ENCODE measurements around the gene ASPSCR1. TPM values are rescaled to one million over a fixed set of nuclear protein-coding genes. Genes with fewer than 3 reads are reported as not detected.

ASPSCR1 gene
- total and polyA plus RNA-seq, 4 donors, result 15.0 to 108 (median 30.4) TPM

- intact Hi-C loops (cut with DNase I), result no loop called here
- ATAC-seq (ENCODE audit: low FRiP score) (no peak), DNase-seq (no peak)
- no peaks in the 10 kb centered on the region for H3K4me1 ChIP-seq (ENCODE audit: control insufficient read depth in 1 of 2, insufficient read depth in 2 of 2, low read length in 2 of 2)
- no peak overlapping the region for H3K27ac ChIP-seq (ENCODE audit: low read depth in 1 of 2, low read length in 2 of 2)
- no peaks in the 10 kb centered on the region for H3K27me3 ChIP-seq (ENCODE audit: control insufficient read depth in 1 of 2, insufficient read depth in 2 of 2, low read length in 1 of 2)
- H3K9me3 ChIP-seq (ENCODE audit: control insufficient read depth, low read length), result no peaks in the 10 kb centered on the region
- 87 to 89% methylated on average over 56 of the region's 56 CpGs for whole genome bisulfite sequencing, 2 donors
- H3K4me3 ChIP-seq (ENCODE audit: low read length in 2 of 2), result no peak overlapping the region
- H3K36me3 ChIP-seq (ENCODE audit: control insufficient read depth in 1 of 2, insufficient read depth in 2 of 2, low read length in 1 of 2), result no peaks in the 10 kb centered on the region
These were observed 36.6 kb upstream of the ASPSCR1 start for GRCh38 chr17:81940538-81941483.

- DNase-seq (peak in 1 of 2 donors; percentile 75), ATAC-seq (ENCODE audit: low FRiP score) (no peak)
- no peaks in the 10 kb centered on the region for H3K4me1 ChIP-seq (ENCODE audit: control insufficient read depth in 1 of 2, insufficient read depth in 2 of 2, low read length in 2 of 2)
- H3K27me3 ChIP-seq (ENCODE audit: control insufficient read depth in 1 of 2, insufficient read depth in 2 of 2, low read length in 1 of 2), result no peaks in the 10 kb centered on the region
- H3K36me3 ChIP-seq (ENCODE audit: control insufficient read depth in 1 of 2, insufficient read depth in 2 of 2, low read length in 1 of 2), result no peaks in the 10 kb centered on the region
- WGBS, 2 donors, result 35 to 36% methylated on average over 30 of the region's 30 CpGs
- H3K9me3 ChIP-seq (ENCODE audit: control insufficient read depth, low read length), result no peaks in the 10 kb centered on the region
- H3K27ac ChIP-seq (ENCODE audit: low read depth in 1 of 2, low read length in 2 of 2), result no peak overlapping the region
- H3K4me3 ChIP-seq (ENCODE audit: low read length in 2 of 2), result no peak overlapping the region
- intact Hi-C loops (cut with DNase I), result no loop called here
These were observed 35.8 kb upstream of the ASPSCR1 start for GRCh38 chr17:81941484-81942166.

GRCh38 chr17:81942167-81942553, 35.3 kb upstream of the ASPSCR1 start:
- H3K4me3 ChIP-seq (ENCODE audit: low read length in 2 of 2), result no peak overlapping the region

GRCh38 chr17:81944858-81945257, 32.6 kb upstream of the ASPSCR1 start:
- no peak for ATAC-seq (ENCODE audit: low FRiP score)
- no peaks in the 10 kb centered on the region for H3K4me1 ChIP-seq (ENCODE audit: control insufficient read depth in 1 of 2, insufficient read depth in 2 of 2, low read length in 2 of 2)
- H3K27ac ChIP-seq (ENCODE audit: low read depth in 1 of 2, low read length in 2 of 2), result no peak overlapping the region
- no peaks in the 10 kb centered on the region for H3K27me3 ChIP-seq (ENCODE audit: control insufficient read depth in 1 of 2, insufficient read depth in 2 of 2, low read length in 1 of 2)
- H3K9me3 ChIP-seq (ENCODE audit: control insufficient read depth, low read length), result no peaks in the 10 kb centered on the region
- no peak overlapping the region for H3K4me3 ChIP-seq (ENCODE audit: low read length in 2 of 2)
- no peak for DNase-seq
- intact Hi-C loops (cut with DNase I), result no loop called here
- no peaks in the 10 kb centered on the region for H3K36me3 ChIP-seq (ENCODE audit: control insufficient read depth in 1 of 2, insufficient read depth in 2 of 2, low read length in 1 of 2)
- WGBS, 2 donors, result 81 to 85% methylated on average over 9 of the region's 9 CpGs

More at GRCh38 chr17:81942167-81942553, 35.3 kb upstream of the ASPSCR1 start:
- Histone ChIP-seq H3K36me3 (ENCODE audit: control insufficient read depth in 1 of 2, insufficient read depth in 2 of 2, low read length in 1 of 2) (no peaks in the 10 kb centered on the region), H3K27me3 (ENCODE audit: control insufficient read depth in 1 of 2, insufficient read depth in 2 of 2, low read length in 1 of 2) (no peaks in the 10 kb centered on the region), H3K27ac (ENCODE audit: low read depth in 1 of 2, low read length in 2 of 2) (no peak overlapping the region), H3K4me1 (ENCODE audit: control insufficient read depth in 1 of 2, insufficient read depth in 2 of 2, low read length in 2 of 2) (no peaks in the 10 kb centered on the region), H3K9me3 (ENCODE audit: control insufficient read depth, low read length) (no peaks in the 10 kb centered on the region)
- intact Hi-C loops (cut with DNase I), result no loop called here
- DNase-seq (no peak), ATAC-seq (ENCODE audit: low FRiP score) (no peak)
- 27 to 36% methylated on average over 11 to 12 of the region's 12 CpGs for WGBS, 2 donors

- Histone ChIP-seq H3K27me3 (ENCODE audit: control insufficient read depth in 1 of 2, insufficient read depth in 2 of 2, low read length in 1 of 2) (no peaks in the 10 kb centered on the region), H3K4me3 (ENCODE audit: low read length in 2 of 2) (no peak within 1 kb of the TSS), H3K27ac (ENCODE audit: low read depth in 1 of 2, low read length in 2 of 2) (no peak within 1 kb of the TSS), H3K36me3 (ENCODE audit: control insufficient read depth in 1 of 2, insufficient read depth in 2 of 2, low read length in 1 of 2) (no peaks in the 10 kb centered on the region), H3K4me1 (ENCODE audit: control insufficient read depth in 1 of 2, insufficient read depth in 2 of 2, low read length in 2 of 2) (no peaks in the 10 kb centered on the region), H3K9me3 (ENCODE audit: control insufficient read depth, low read length) (no peaks in the 10 kb centered on the region)
- ATAC-seq (ENCODE audit: low FRiP score) (no peak), DNase-seq (no peak)
- WGBS, 2 donors, result 87 to 88% methylated on average over 13 of the region's 13 CpGs
- intact Hi-C loops (cut with DNase I), result no loop called here
These were observed 30.2 kb upstream of the ASPSCR1 start, which contains the start of gene MYADML2 for GRCh38 chr17:81947189-81947588. MYADML2 (minus strand) TSS chr17:81947233; CDS start chr17:81941741, 5,492 bp downstream.

- no peaks in the 10 kb centered on the region for H3K9me3 ChIP-seq (ENCODE audit: control insufficient read depth, low read length)
- peak; percentile 56 for ATAC-seq (ENCODE audit: low FRiP score)
- intact Hi-C loops (cut with DNase I), result no loop called here
- no peaks in the 10 kb centered on the region for H3K36me3 ChIP-seq (ENCODE audit: control insufficient read depth in 1 of 2, insufficient read depth in 2 of 2, low read length in 1 of 2)
- no peak overlapping the region for H3K4me3 ChIP-seq (ENCODE audit: low read length in 2 of 2)
- H3K27me3 ChIP-seq (ENCODE audit: control insufficient read depth in 1 of 2, insufficient read depth in 2 of 2, low read length in 1 of 2), result no peaks in the 10 kb centered on the region
- no peaks in the 10 kb centered on the region for H3K4me1 ChIP-seq (ENCODE audit: control insufficient read depth in 1 of 2, insufficient read depth in 2 of 2, low read length in 2 of 2)
- WGBS, 2 donors, result 81 to 85% methylated on average over 17 of the region's 17 CpGs
- no peak for DNase-seq
- H3K27ac ChIP-seq (ENCODE audit: low read depth in 1 of 2, low read length in 2 of 2), result no peak overlapping the region
These were observed 28.6 kb upstream of the ASPSCR1 start for GRCh38 chr17:81948635-81949378.

- intact Hi-C loops (cut with DNase I), result loop anchor here (10.0 kb wide), 1 partner anchor 204 kb away; no protein-coding TSS in a partner anchor
- no peaks in the 10 kb centered on the region for H3K27me3 ChIP-seq (ENCODE audit: control insufficient read depth in 1 of 2, insufficient read depth in 2 of 2, low read length in 1 of 2)
- H3K4me1 ChIP-seq (ENCODE audit: control insufficient read depth in 1 of 2, insufficient read depth in 2 of 2, low read length in 2 of 2), result no peaks in the 10 kb centered on the region
- H3K27ac ChIP-seq (ENCODE audit: low read depth in 1 of 2, low read length in 2 of 2), result no peak overlapping the region
- no peaks in the 10 kb centered on the region for H3K36me3 ChIP-seq (ENCODE audit: control insufficient read depth in 1 of 2, insufficient read depth in 2 of 2, low read length in 1 of 2)
- ATAC-seq (ENCODE audit: low FRiP score) (no peak), DNase-seq (no peak)
- H3K9me3 ChIP-seq (ENCODE audit: control insufficient read depth, low read length), result no peaks in the 10 kb centered on the region
- WGBS, 2 donors, result 86 to 88% methylated on average over 15 of the region's 15 CpGs
- H3K4me3 ChIP-seq (ENCODE audit: low read length in 2 of 2), result no peak overlapping the region
These were observed 26.9 kb upstream of the ASPSCR1 start for GRCh38 chr17:81950501-81950900.

Measured in aorta (tissue), 5 donors.